CD4-positive, alpha-beta memory T cell (primary cell): Measurements from ENCODE around the gene MCC. TPM values are rescaled to one million over a fixed set of nuclear protein-coding genes. Genes with fewer than 3 reads are reported as not detected.

Experiments
- CTCF ChIA-PET: fragments of 350-600 bp; sonication (Branson Sonifier 250); formaldehyde crosslinking; loops from one replicate; lab custom pipeline; 2021; ENCODE audit warnings: inconsistent platforms; ENCODE audit not compliant: partially characterized antibody; lab: Charles Lee
- POLR2A ChIA-PET: fragments of 350-600 bp; sonication (Branson Sonifier 250); formaldehyde crosslinking; loops from one replicate; lab custom pipeline; 2021; ENCODE audit not compliant: partially characterized antibody; lab: Charles Lee
- DNase-seq, 5 donors: peaks; one replicate each; pipeline versions ENCODE4 v3.0.0 to v3.0.0-alpha.2; 2020 to 2022; ENCODE audit warnings: mixed read lengths in 1 of 5
- H3K27ac ChIP-seq: one replicate; pipeline ENCODE4 v1.7.0; 2013; ENCODE audit warnings: low read depth, low read length
- H3K27me3 ChIP-seq: 2 replicates; pipeline ENCODE4 v1.7.0; 2013; ENCODE audit warnings: mild to moderate bottlenecking, low read length, moderate library complexity; ENCODE audit not compliant: insufficient read depth
- H3K36me3 ChIP-seq: 2 replicates; pipeline ENCODE4 v1.7.0; 2013; ENCODE audit warnings: mild to moderate bottlenecking, low read length, moderate library complexity; ENCODE audit not compliant: insufficient read depth
- H3K4me1 ChIP-seq: 2 replicates; pipeline ENCODE4 v1.7.0; 2013; ENCODE audit warnings: mild to moderate bottlenecking, low read length, moderate library complexity; ENCODE audit not compliant: insufficient read depth
- H3K4me3 ChIP-seq, 2 donors: one replicate each; pipeline ENCODE4 v1.7.0; 2013; ENCODE audit warnings: low read length in 2 of 2, mild to moderate bottlenecking in 1 of 2
- H3K9me3 ChIP-seq, 2 donors: one replicate each; pipeline ENCODE4 v1.7.0; 2013; ENCODE audit warnings: low read length in 2 of 2, control low read depth in 1 of 2; ENCODE audit not compliant: control insufficient read depth in 1 of 2
- H3K27ac Mint-ChIP-seq, 7 donors: one replicate each; pipeline ENCODE4 v1.8.0; 2020 to 2021; ENCODE audit warnings: mixed read lengths in 7 of 7, mild to moderate bottlenecking in 6 of 7, inconsistent platforms in 3 of 7, moderate library complexity in 3 of 7
- H3K27me3 Mint-ChIP-seq, 2 donors: one replicate each; pipeline ENCODE4 v1.8.0; 2020 to 2021; ENCODE audit warnings: mixed read lengths in 2 of 2
- H3K36me3 Mint-ChIP-seq, 2 donors: one replicate each; pipeline ENCODE4 v1.8.0; 2020 to 2021; ENCODE audit warnings: mixed read lengths in 2 of 2, inconsistent platforms in 1 of 2, mild to moderate bottlenecking in 1 of 2
- H3K4me1 Mint-ChIP-seq, 4 donors: one replicate each; pipeline ENCODE4 v1.8.0; 2020 to 2021; ENCODE audit warnings: mixed read lengths in 4 of 4, mild to moderate bottlenecking in 1 of 4
- H3K4me3 Mint-ChIP-seq, 8 donors: one replicate each; pipeline ENCODE4 v1.8.0; 2020 to 2021; ENCODE audit warnings: mixed read lengths in 8 of 8, mild to moderate bottlenecking in 7 of 8, moderate library complexity in 6 of 8, inconsistent platforms in 3 of 8
- H3K9me3 Mint-ChIP-seq, 8 donors: one replicate each; pipeline ENCODE4 v1.8.0; 2020 to 2021; ENCODE audit warnings: mixed read lengths in 8 of 8, mild to moderate bottlenecking in 5 of 8, inconsistent platforms in 3 of 8, moderate library complexity in 1 of 8
- intact Hi-C: fragments of 100-400 bp; cut with micrococcal nuclease; formaldehyde crosslinking; loops from one replicate; pipeline ENCODE4 v1.15.1; 2023
- polyA plus RNA-seq, 2 donors: library from polyadenylated mRNA; unstranded; fragments of 300-500 nt; fragmentation: Illumina TruSeq; gene quantifications; one replicate each; pipeline ENCODE4 v1.2.3, GENCODE V29; 2021
- total RNA-seq, 2 experiments: library from RNA; stranded (reverse); gene quantifications; one replicate each; pipeline ENCODE4 v1.2.3, GENCODE V29; 2021

MCC gene
- total and polyA plus RNA-seq, 4 experiments from 2014 or later, result 0.92 to 12.1 (median 7.7) TPM

DNA sequence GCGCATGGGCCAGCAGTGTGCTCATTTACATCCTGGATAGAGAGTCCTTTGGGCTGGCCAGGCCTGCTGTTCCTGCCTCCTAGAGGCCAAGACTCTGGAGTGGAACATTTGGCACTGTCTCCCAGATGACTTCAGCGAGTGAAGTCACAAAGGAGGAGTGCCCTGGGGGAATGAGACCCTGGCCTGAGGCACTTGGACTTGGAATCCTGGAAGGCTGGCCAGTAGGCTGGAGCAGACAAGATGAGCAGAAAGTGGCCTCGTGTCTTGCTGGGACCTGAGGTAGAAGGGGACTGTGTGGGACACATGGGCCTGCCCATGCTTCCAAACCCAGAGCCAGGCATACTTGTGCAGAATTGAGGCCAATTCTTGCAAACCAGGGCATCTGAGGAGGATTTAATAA, 53.4 kb downstream of the MCC start, which contains the start of gene TSSK1B:
Gene TSSK1B, minus strand, starts transcription at position 101 of the 400 bp plus-strand sequence. CDS start 150 bp downstream, outside the sequence.
- H3K27ac Mint-ChIP-seq, result no peak within 1 kb of the TSS
- intact Hi-C loops, result no loop called here

DNA sequence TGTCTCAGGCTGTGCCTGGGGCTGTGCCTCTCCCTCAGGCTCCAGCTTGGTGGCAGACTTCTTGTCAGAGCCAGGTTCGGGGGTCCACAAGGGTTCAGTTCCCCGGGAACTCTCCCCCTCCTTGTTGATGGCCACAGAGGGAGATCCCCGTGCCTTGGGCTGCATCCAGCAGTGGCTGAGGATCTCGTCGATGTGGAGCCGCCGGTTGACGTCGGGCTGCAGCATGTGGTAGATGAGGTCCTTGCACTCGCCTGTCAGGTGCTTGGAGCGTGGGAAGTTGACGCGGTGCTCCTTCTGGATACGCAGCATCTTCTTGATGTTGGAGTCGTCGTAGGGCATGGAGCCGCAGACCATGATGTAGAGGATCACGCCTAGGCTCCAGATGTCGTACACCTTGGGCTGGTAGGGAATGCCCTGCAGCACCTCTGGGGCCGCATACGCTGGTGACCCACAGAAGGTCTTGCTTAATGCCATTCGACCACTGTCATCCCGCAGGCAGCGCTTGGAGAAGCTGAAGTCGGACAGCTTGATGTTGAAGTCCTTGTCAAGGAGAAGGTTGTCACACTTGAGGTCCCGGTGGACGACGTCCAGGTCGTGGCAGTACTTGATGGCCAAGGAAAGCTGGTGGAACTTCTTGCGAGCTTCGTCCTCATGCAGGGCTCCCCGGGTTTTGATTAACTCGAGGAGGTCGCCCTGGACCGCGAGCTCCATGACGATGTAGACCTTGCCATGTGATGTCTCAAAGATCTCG, 54.2 kb downstream of the MCC start:
- Histone ChIP-seq H3K36me3 (no peaks in the 10 kb centered on the region), H3K9me3 (no peaks in the 10 kb centered on the region), H3K4me1 (no peaks in the 10 kb centered on the region), H3K27ac (no peak overlapping the region), H3K4me3 (no peak overlapping the region), H3K27me3 (no peaks in the 10 kb centered on the region)
- Mint-ChIP-seq H3K9me3 (no peaks in the 10 kb centered on the region), H3K36me3 (no peaks in the 10 kb centered on the region), H3K27me3 (no peaks in the 10 kb centered on the region), H3K27ac (no peak overlapping the region), H3K4me1 (no peaks in the 10 kb centered on the region), H3K4me3 (no peak overlapping the region)
- CTCF ChIA-PET, result no interaction called here
- POLR2A ChIA-PET, result no interaction called here
- intact Hi-C loops, result no loop called here
- DNase-seq, result no peak

More for the DNA sequence above, 53.4 kb downstream of the MCC start, which contains the start of gene TSSK1B:
- Histone ChIP-seq H3K27me3 (no peaks in the 10 kb centered on the region), H3K4me1 (no peaks in the 10 kb centered on the region), H3K4me3 (no peak within 1 kb of the TSS), H3K9me3 (no peaks in the 10 kb centered on the region), H3K27ac (no peak within 1 kb of the TSS), H3K36me3 (no peaks in the 10 kb centered on the region)
- Mint-ChIP-seq H3K27me3 (no peaks in the 10 kb centered on the region), H3K4me3 (no peak within 1 kb of the TSS), H3K36me3 (no peaks in the 10 kb centered on the region), H3K9me3 (no peaks in the 10 kb centered on the region), H3K4me1 (no peaks in the 10 kb centered on the region)
- POLR2A ChIA-PET, result no interaction called here
- no peak for DNase-seq
- CTCF ChIA-PET, result no interaction called here

DNA sequence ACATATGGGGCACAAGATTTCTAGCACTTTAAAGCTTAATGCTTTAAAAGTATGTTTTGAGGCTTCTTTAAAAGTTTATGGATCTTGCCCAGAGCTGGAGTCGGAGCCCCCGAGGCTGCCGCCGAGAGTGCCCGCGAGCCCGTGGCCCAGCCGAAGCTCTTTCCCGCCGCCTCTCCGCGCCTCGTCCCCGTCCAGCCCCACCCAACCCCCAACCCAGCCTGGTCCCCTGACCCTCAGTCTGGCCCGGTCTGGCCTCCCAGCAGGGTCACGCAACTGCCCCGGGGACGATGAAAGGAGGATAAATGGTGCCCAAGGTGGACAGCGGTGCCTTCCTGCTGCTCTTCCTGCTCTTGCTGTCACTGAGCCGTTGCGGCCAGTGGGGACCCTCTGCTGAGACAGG, 55.2 kb downstream of the MCC start:
- H3K4me1 ChIP-seq, result no peaks in the 10 kb centered on the region
- H3K27me3 ChIP-seq, result no peaks in the 10 kb centered on the region
- H3K27ac Mint-ChIP-seq, result no peak overlapping the region
- ChIA-PET POLR2A (no interaction called here), CTCF (no interaction called here)
- no peak overlapping the region for H3K27ac ChIP-seq
- no peaks in the 10 kb centered on the region for H3K36me3 Mint-ChIP-seq
- H3K4me1 Mint-ChIP-seq, result no peaks in the 10 kb centered on the region
- no peaks in the 10 kb centered on the region for H3K36me3 ChIP-seq
- H3K9me3 Mint-ChIP-seq, result no peaks in the 10 kb centered on the region
- H3K4me3 ChIP-seq, result no peak overlapping the region
- no peaks in the 10 kb centered on the region for H3K27me3 Mint-ChIP-seq
- intact Hi-C loops, result no loop called here
- no peak for DNase-seq
- H3K4me3 Mint-ChIP-seq, result no peak overlapping the region
- no peaks in the 10 kb centered on the region for H3K9me3 ChIP-seq

DNA sequence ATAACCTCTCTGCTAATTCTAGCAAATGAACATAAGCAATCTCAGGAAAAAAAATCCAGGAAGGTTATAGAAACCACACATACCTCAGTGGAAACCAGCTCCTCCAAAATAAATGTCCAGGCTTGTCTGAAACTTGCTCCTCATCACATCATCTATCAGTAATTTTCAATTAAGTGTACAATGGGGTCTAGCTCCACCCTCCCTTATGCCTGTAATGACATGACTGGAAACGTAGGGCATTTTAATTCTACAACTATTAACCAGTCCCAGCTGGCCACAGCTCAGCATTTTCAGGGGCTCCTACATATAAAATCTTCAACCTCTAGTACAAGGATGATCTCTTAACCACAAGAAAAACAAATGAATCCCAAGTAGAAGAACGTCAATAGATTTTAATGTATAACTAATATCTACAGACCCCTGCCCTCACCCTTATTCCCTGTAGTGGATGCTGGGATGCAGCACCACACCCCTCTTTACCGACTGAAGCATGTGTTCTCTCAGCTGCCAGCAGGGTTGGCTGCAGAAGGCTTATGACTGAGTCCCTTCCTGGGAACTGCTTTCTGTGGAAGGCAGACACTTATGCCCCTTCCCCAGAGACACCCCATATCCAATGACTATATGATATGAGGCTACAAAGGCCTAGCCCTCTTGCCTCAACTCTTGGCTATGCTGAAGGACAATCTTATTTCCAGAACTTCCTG, 60.2 kb downstream of the MCC start:
- no peaks in the 10 kb centered on the region for H3K36me3 Mint-ChIP-seq

DNA sequence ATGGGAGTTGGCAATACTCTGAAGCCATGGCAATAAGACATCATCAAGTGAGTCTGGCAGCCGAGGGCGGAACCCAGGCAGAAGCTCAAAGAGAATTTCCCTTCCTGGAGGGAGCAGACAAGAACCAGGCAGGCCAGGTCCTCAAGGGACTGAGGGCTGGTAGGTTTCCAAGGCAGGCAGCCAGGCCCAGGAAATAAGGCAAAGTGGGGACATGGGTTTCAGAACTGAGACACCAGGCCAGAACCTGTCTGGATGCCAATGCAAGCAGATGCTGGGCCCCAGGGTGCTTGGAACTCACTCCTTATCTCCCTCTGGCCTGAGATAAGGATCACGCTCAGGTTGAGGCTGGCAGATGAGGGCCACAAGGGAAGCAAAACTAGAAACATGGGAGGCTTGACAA, 62.3 kb downstream of the MCC start:
- Histone ChIP-seq H3K27me3 (no peaks in the 10 kb centered on the region), H3K36me3 (no peaks in the 10 kb centered on the region), H3K4me3 (no peak overlapping the region), H3K27ac (no peak overlapping the region), H3K9me3 (no peaks in the 10 kb centered on the region), H3K4me1 (no peaks in the 10 kb centered on the region)
- Mint-ChIP-seq H3K27me3 (no peaks in the 10 kb centered on the region), H3K4me1 (no peaks in the 10 kb centered on the region), H3K27ac (no peak overlapping the region), H3K36me3 (no peaks in the 10 kb centered on the region), H3K4me3 (no peak overlapping the region), H3K9me3 (no peaks in the 10 kb centered on the region)
- DNase-seq, result no peak
- CTCF ChIA-PET, result no interaction called here
- intact Hi-C loops, result no loop called here
- POLR2A ChIA-PET, result no interaction called here

More for the DNA sequence above, 60.2 kb downstream of the MCC start:
- no peaks in the 10 kb centered on the region for H3K9me3 Mint-ChIP-seq
- H3K27ac Mint-ChIP-seq, result no peak overlapping the region
- H3K4me3 Mint-ChIP-seq, result no peak overlapping the region
- no peaks in the 10 kb centered on the region for H3K4me1 Mint-ChIP-seq
- Histone ChIP-seq H3K4me1 (no peaks in the 10 kb centered on the region), H3K27ac (no peak overlapping the region), H3K9me3 (no peaks in the 10 kb centered on the region), H3K27me3 (no peaks in the 10 kb centered on the region), H3K4me3 (no peak overlapping the region), H3K36me3 (no peaks in the 10 kb centered on the region)
- intact Hi-C loops, result no loop called here
- POLR2A ChIA-PET, result no interaction called here
- DNase-seq, result no peak
- no peaks in the 10 kb centered on the region for H3K27me3 Mint-ChIP-seq
- CTCF ChIA-PET, result no interaction called here

DNA sequence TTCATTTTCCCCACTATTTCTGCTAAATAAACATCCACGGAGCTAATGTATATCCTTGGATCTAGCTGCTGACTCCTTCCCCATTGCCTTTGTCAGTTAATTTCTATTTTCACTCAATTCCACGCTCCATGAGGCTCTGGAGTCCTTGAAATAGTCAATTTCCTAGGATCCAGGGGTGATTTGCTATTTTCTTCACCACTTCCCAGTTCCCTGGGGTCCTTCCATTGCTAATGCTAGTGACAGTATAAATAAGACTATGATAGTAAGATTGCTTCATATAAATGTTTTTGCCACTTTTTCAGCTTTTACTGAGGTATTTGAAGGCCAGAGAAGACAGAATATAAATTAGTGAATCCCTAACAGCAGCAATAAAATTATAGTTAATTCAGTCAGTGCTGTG, 66.6 kb downstream of the MCC start:
- H3K27ac Mint-ChIP-seq, result no peak overlapping the region

DNA sequence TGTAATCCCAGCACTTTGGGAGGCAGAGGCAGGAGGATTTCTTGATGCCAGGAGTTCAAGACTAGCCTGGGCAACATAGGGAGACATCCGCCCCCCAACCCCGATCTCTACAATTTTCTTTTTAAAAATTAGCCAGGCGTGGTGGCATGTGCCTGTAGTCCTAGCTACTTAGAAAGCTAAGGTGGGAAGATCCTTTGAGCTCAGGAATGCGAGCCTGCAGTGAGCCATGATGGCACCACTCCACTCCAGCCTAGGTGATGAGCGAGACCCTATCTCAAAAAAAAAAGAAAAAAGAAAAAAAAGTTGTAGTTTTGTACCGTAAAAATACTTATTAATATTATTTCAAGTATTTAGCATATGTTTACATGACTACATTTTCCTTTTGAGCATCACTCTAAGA, 82.7 kb downstream of the MCC start:
- no peak overlapping the region for H3K4me3 ChIP-seq
- intact Hi-C loops, result no loop called here
- no peaks in the 10 kb centered on the region for H3K36me3 Mint-ChIP-seq
- H3K4me1 ChIP-seq, result no peaks in the 10 kb centered on the region
- no peak for DNase-seq
- H3K9me3 ChIP-seq, result no peaks in the 10 kb centered on the region
- H3K4me1 Mint-ChIP-seq, result no peaks in the 10 kb centered on the region
- H3K27me3 Mint-ChIP-seq, result no peaks in the 10 kb centered on the region
- no peaks in the 10 kb centered on the region for H3K27me3 ChIP-seq
- H3K36me3 ChIP-seq, result no peaks in the 10 kb centered on the region
- ChIA-PET CTCF (no interaction called here), POLR2A (no interaction called here)
- H3K27ac ChIP-seq, result no peak overlapping the region
- H3K27ac Mint-ChIP-seq, result no peak overlapping the region
- H3K4me3 Mint-ChIP-seq, result no peak overlapping the region
- no peaks in the 10 kb centered on the region for H3K9me3 Mint-ChIP-seq

More for the DNA sequence above, 66.6 kb downstream of the MCC start:
- Histone ChIP-seq H3K27me3 (no peaks in the 10 kb centered on the region), H3K27ac (no peak overlapping the region), H3K9me3 (no peaks in the 10 kb centered on the region), H3K4me3 (no peak overlapping the region), H3K36me3 (no peaks in the 10 kb centered on the region), H3K4me1 (no peaks in the 10 kb centered on the region)
- ChIA-PET POLR2A (no interaction called here), CTCF (no interaction called here)
- H3K9me3 Mint-ChIP-seq, result no peaks in the 10 kb centered on the region
- H3K4me1 Mint-ChIP-seq, result no peaks in the 10 kb centered on the region
- no peaks in the 10 kb centered on the region for H3K36me3 Mint-ChIP-seq
- intact Hi-C loops, result no loop called here
- DNase-seq, result no peak
- H3K4me3 Mint-ChIP-seq, result no peak overlapping the region
- no peaks in the 10 kb centered on the region for H3K27me3 Mint-ChIP-seq
